BE2C (cell line): ENCODE results near the gene SEMA7A.

ENCODE experiments used
- DNase-seq: peaks from one replicate; pipeline ENCODE4 v3.0.0-alpha.2; 2020
- H3K27me3 ChIP-seq: fragments of 250-450 bp; sonication (Bioruptor Pico); 2 replicates; pipeline ENCODE4 v1.5.1; 2020; ENCODE audit warnings: mild to moderate bottlenecking
- H3K36me3 ChIP-seq: fragments of 250-450 bp; sonication (Bioruptor Pico); 2 replicates; pipeline ENCODE4 v1.5.1; 2020; ENCODE audit warnings: mild to moderate bottlenecking
- H3K4me1 ChIP-seq: fragments of 250-450 bp; sonication (Bioruptor Pico); 2 replicates; pipeline ENCODE4 v1.5.1; 2020
- H3K4me3 ChIP-seq: 2 replicates; pipeline ENCODE4 v1.5.1; 2011; ENCODE audit warnings: low read depth, low read length
- H3K9me3 ChIP-seq: fragments of 250-450 bp; sonication (Bioruptor Pico); 2 replicates; pipeline ENCODE4 v1.5.1; 2020
- CTCF ChIP-seq: IDR thresholded peaks from 2 replicates; pipeline ENCODE4 v1.5.1; 2012; ENCODE audit warnings: mild to moderate bottlenecking, low read depth, low read length

Gene SEMA7A

GRCh38 chr15:74397239-74398068 lies 36.3 kb downstream of the SEMA7A start:
- no peak for DNase-seq
- H3K9me3 ChIP-seq = no peaks in the 10 kb centered on the region
- no peaks in the 10 kb centered on the region for H3K27me3 ChIP-seq
- H3K4me1 ChIP-seq = no peaks in the 10 kb centered on the region
- H3K36me3 ChIP-seq = no peaks in the 10 kb centered on the region
- H3K4me3 ChIP-seq = no peak overlapping the region
- TF ChIP-seq CTCF = no peak

GRCh38 chr15:74396445-74397238 lies 37.1 kb downstream of the SEMA7A start:
- no peak for DNase-seq
- Histone ChIP-seq H3K27me3 (no peaks in the 10 kb centered on the region), H3K4me1 (no peaks in the 10 kb centered on the region), H3K4me3 (no peak overlapping the region), H3K9me3 (no peaks in the 10 kb centered on the region), H3K36me3 (no peaks in the 10 kb centered on the region)
- TF ChIP-seq CTCF = no peak

GRCh38 chr15:74396146-74396438 lies 37.7 kb downstream of the SEMA7A start:
- H3K4me1 ChIP-seq = no peaks in the 10 kb centered on the region
- no peak overlapping the region for H3K4me3 ChIP-seq

GRCh38 chr15:74395319-74396145 lies 38.2 kb downstream of the SEMA7A start:
- Histone ChIP-seq H3K4me1 (no peaks in the 10 kb centered on the region), H3K9me3 (no peaks in the 10 kb centered on the region), H3K27me3 (no peaks in the 10 kb centered on the region), H3K4me3 (no peak overlapping the region), H3K36me3 (no peaks in the 10 kb centered on the region)
- no peak for DNase-seq
- no peak for TF ChIP-seq CTCF

More at GRCh38 chr15:74396146-74396438, 37.7 kb downstream of the SEMA7A start:
- H3K27me3 ChIP-seq = no peaks in the 10 kb centered on the region
- DNase-seq = no peak
- H3K9me3 ChIP-seq = no peaks in the 10 kb centered on the region
- TF ChIP-seq CTCF = no peak
- H3K36me3 ChIP-seq = no peaks in the 10 kb centered on the region

- no peak for DNase-seq
- H3K4me3 ChIP-seq = no peak overlapping the region
- H3K36me3 ChIP-seq = no peaks in the 10 kb centered on the region
- H3K27me3 ChIP-seq = no peaks in the 10 kb centered on the region
- no peak for TF ChIP-seq CTCF
- H3K9me3 ChIP-seq = no peaks in the 10 kb centered on the region
- no peaks in the 10 kb centered on the region for H3K4me1 ChIP-seq
Observed at GRCh38 chr15:74394090-74394846, 39.5 kb downstream of the SEMA7A start.
